Right renal cortex interstitium (tissue), 3 donors: ENCODE data around the gene LRRC39. TPM values are rescaled to one million over a fixed set of nuclear protein-coding genes. Genes with fewer than 3 reads are reported as not detected.

ENCODE experiments used
- DNase-seq, 3 donors: peaks; one replicate each; pipeline ENCODE4 v3.0.0-alpha.2; 2013; ENCODE audit warnings: low read depth in 3 of 3, low spot score in 2 of 3
- polyA plus RNA-seq, 3 donors: library from polyadenylated mRNA; unstranded; fragments of 120-200 nt; gene quantifications; one replicate each; pipeline ENCODE4 v1.2.1, GENCODE V29; 2013; ENCODE audit not compliant: insufficient read length in 3 of 3

The LRRC39 gene
- polyA plus RNA-seq, 3 donors = 2.1 to 2.4 (median 2.2) TPM

- no peak for DNase-seq
These were observed 26.4 kb downstream of the LRRC39 start for GRCh38 chr1:100151679-100152078.

- no peak for DNase-seq
These were observed 30.2 kb downstream of the LRRC39 start for GRCh38 chr1:100147875-100148274.

DNA sequence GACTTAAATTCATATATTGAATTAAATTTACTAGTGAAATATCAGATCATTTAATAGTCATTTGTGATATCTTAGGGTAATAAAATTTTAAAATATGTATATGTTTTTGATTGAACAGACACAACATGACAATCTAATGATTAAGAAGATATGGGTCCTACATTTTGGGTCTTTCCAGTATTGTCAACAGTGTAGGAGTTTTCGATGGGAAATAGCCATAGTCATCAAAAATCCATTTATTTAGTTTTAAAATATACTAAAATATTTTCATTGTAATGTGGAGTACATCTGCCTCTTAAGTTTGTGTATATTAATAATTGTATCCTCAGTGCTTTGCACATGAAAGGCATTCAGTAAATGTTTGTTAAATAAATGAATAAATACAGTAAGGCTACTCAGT, 31.1 kb downstream of the LRRC39 start:
- DNase-seq = no peak

GRCh38 chr1:100145116-100145515, 32.9 kb downstream of the LRRC39 start:
- DNase-seq = no peak

GRCh38 chr1:100142343-100142742, 35.7 kb downstream of the LRRC39 start:
- no peak for DNase-seq

DNA sequence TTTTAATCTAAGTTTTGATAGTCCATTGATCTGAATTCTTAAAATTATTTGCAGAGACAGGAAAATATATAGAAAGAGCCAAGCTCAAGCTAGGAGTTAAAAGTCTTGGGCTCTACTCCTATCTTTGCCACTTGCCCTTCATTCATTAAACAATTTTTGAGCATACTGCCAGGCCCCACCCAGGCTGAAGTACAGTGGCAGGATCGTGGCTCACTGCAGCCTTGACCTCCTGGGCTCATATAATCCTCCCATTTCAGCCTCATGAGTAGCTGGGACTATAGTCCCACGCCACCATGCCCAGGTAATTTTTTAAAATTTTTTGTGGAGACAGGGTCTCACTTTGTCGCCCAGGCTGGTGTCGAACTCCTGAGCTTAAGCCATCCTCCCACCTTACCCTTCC, 36.9 kb downstream of the LRRC39 start:
- no peak for DNase-seq

GRCh38 chr1:100137602-100138001, 40.5 kb downstream of the LRRC39 start:
- no peak for DNase-seq

GRCh38 chr1:100134872-100135271, 43.2 kb downstream of the LRRC39 start:
- no peak for DNase-seq

DNA sequence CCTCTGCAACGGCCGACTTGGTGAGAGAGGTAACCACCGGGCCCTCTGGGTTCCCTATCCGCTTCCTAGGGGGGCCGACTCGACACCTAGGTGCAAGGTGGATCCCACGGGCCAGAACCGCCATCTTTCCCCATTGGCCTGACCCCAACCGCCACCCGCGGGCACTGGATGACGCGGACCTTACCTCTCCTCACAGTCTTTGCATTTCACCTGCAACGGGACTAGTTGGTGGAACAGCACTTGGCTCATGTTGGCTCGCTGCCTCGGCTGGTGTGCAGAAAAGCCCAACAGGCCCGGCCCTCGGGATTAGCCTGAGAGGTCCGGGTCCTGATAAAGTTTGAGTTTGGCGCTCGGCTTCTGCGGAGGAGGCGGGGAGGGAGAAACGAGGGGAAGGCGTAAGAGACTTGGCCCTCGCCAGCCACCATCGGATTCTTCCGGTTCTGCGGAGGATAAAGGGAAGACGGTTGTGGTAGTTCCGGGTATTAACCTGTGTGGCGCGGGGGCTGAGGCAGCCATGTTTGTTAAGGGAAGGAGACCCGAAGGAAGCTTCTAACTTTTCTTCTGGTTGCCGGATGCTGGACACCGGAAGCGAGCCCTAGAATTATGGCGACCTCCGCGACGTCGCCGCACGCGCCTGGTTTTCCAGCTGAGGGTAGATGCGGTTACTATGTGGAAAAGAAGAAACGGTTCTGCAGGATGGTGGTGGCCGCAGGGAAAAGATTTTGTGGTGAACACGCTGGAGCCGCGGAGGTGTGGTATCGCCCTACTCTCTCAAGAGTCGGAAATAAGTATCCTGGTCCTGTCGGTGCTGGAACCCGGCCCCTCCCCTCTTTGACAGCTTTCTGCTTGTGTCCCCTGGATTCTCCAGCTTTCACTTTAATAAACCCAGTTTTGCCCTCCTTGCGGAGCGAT, 45.2 kb downstream of the LRRC39 start, which contains the start of the genes SASS6 and TRMT13:
Gene SASS6, minus strand, starts transcription at position 365 of the 912 bp plus-strand sequence. Its CDS starts 116 bp downstream, at position 249.
Gene TRMT13, plus strand, starts transcription at position 598 of the 912 bp plus-strand sequence. Its CDS starts 6 bp downstream, at position 604.
- peak; percentile 92 to 97 (median 96) for DNase-seq

GRCh38 chr1:100131623-100132022, 46.4 kb downstream of the LRRC39 start:
- DNase-seq = no peak

DNA sequence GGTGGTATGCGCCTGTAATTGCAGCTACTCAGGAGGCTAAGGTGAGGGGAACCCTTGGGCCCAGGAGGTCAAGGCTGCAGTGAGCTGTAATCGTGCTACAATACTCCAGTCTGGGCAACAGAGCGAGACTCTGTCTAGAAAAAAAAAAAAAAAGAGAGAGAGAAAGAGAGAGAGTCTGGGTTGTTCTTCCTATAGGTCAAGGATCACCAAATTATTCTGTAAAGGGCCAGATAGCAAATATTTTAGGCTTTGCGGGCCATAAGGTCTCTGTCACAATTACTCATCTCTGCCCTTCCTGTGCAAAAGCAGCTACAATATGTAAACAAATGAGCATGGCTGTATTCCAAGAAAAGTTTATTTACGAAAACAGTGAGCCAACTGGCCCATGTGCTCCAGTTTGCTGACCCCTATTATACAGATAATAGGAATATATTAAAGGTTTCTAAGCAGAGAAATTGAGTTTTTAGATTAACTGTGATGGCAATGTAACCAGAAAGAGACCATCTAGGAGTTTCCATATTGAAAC, 47.4 kb downstream of the LRRC39 start:
- no peak for DNase-seq

DNA sequence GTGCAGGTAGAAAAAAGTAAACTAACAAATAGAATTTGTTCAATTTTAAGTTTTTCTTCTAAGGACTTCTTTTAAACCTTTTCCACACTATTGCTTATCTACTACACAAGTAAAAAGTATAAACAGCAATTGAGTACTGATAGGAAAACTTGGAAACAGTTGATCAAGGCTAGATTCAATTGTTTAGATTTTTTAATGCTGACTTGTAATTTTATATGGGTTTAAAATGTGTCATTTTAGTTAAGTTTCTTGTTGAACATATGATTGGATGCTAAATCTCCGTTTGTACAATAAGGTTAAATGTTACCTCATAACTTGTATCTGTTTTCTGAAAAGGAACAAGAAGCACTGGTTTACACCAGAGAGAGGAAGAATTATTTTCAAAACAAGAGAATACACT, 50.8 kb downstream of the LRRC39 start:
- DNase-seq = no peak

DNA sequence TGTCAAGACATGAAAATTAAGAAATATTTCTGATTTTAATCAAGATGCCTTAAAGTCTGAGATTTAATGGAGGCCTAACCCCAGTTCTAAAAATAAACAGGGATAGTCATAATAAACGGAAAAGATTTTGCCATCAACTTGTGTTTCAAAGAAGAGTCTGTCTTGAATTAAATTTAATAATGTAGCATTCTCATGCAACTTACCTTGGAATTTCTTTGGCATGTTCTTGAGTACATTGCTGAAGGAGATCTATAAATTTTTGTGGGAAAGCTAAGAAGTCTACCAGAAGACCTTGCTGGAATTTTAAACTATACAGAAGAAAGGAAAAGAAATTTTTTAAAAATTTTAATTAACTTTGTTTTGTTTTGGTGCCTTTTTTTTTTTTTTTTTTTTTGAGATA, 55.9 kb downstream of the LRRC39 start:
- no peak for DNase-seq

DNA sequence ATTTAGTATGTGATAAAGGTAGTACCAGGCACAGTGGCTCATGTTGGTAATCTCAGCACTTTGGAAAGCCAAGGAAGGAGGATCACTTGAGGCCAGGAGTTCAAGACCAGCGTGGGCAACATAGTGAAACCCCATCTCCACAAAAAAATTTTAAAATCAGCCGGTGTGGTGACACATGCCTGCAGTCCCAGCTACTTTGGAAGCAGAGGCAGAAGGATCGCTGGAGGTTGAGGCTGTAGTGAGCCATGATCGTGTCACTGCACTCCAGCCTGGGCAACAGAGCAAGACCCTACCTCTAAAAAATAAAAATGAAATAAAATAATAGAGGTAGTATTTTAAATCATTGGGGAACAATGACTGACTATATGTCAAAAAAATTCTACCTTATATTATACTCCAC, 62.5 kb downstream of the LRRC39 start:
- no peak for DNase-seq

DNA sequence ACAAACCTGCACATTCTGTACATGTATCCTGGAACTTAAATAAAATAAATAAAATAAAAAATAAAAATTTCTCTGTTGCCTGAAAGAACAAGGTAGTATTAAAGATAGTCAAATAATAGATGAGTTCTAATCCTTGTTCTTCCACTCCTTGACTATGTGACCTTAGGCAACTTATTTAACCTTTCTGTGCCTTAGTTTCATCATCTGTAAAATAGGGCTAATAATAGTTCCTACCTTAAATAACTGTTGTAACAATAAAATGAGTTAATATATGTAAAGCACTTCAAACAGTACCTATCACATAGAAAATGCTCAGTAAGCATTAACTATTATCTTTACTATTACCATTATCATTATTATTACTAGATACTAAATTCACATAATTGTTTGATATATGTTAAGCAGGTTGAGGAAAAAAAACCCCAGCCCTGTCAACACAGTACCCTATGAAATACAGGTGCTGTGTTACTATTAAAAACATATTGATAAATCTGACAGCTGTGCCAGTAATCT, 68.4 kb downstream of the LRRC39 start:
- DNase-seq = no peak

DNA sequence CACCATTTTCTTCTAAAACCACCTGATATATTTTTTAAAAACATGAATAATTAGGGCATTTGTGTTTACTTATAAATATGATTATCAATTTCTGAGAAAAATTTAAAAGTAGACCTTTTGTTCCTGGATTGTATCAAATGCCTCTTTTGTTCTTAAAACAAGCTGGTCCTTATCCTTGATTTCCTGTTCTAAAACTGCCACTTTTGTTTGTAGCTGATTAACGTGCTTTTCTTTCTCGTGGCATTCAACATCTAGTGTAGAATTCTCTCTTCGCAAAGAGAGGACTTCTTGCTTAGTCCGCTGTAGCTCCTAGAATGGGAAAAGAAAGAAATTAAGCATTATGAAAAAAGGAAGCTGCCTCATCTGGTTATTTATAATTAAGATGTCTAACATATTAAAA, 70.4 kb downstream of the LRRC39 start:
- DNase-seq = no peak

- no peak for DNase-seq
These were observed 76.5 kb downstream of the LRRC39 start for GRCh38 chr1:100101564-100101963.

DNA sequence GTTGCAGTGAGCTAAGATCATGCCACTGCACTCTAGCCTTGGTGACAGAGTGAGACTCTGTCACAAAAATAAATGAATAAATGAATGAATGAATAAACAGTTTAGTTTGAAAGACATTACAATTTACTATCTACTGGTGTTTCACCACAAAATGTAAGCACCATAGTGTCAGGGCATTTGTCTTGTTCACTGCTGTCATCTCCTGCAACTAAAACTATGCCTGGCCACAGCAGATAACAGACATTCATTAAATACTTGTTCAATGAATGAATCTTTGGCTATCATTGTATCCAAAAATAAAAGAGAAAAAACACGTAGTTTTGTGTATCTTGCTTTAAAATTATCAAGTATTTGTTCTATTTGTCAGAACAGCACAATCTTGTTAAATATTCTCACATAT, 77.9 kb downstream of the LRRC39 start:
- no peak for DNase-seq
